ENCODE data around the gene METTL25B. TPM values are rescaled to one million over a fixed set of nuclear protein-coding genes. Genes with fewer than 3 reads are reported as not detected.
"Not testable (repeated sequence)": the region's sequence is repeated elsewhere in the genome, so short reads cannot be mapped to it uniquely, and the experiment has no call there.

The METTL25B gene
- polyA plus RNA-seq, 3 donors, result 27.4 to 31.1 (median 30.3) TPM

DNA sequence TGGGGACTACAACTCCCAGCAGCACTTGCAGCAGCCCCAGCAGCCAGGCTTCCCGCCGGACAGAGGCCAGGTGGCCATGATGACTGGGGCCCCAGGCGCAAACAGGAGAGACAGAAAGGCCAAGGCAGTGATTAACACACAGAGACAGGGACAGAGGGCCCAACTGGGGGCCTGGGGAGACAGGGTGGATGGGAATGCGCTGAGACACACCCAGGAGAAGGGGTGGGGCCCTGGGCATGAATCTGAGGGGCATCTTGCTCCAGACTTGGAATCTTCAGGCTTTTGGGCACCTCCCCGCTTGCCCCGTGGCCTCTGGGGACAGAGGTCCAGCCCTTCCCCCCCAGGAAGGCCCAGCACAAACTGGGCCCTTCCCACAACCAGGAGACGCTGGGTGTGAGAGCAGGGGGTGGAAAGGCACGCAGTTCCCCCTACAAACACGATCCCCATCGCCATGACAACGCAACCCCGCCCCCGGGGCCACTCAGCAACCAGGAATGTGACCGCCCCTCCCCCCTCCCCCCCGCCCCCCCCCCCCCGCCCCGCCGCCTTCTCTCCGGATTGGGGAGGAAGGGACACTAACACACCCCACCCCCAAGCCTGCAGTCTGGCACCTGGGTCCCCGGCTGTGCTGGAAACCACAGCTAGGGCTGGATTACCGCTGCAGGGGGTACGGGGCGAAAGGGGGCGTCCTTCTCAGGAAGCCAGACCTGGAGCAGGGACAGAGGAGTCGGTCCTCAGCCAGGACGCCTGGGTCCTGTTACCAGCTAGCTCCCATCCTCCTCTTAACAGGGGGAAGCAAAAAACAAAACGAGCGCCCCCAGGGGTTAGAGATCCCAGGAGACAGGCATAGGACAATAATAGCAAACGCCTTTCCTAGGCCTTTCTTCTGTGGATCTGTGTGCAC, 18.7 kb downstream of the METTL25B start:
- no peak for DNase-seq (ENCODE audit: low read depth in 3 of 3, low spot score in 2 of 3)

DNA sequence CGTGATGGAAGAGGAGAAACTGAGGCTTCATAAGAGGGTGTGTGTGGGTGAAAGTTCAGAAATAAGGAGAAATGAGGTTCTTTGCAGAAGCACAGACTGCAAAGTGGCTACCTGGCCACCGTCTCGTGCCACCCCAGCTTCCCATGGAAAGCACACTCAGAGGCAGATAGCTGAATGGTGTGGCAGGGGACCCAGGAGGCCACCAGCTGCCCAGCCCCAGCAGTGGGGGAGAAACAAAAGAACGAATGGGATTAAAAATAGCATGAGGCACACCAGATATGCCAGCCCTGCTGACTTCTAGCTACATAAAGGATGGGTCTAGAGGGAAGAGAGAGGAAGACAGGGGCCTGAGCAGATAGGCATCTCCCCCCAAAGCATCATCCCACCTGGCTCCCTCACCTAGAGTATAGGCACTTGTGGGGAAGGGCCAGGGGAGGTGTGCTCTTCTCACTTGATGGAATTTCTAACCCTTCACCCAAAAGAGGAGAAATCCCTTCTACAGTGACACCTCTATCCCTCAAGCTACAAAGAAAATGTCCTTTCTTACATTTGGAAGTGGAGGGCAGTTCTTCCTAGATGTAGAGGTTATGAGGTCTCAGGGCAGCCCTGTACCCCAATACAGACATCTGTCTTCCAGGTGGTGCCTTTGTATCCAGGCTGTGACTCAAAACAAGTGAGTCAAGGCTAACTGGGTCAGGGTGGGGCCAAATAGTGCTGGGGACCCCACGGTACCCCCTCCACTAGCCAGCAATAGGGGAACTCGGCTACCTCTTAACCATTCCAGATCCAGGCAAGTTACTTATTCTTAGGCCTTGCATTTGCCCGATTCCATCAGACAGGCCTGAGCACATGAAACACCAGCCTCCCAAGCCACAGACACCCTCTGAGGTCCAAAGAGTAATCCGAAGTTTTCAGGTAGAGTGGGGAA, 19.7 kb downstream of the METTL25B start:
- DNase-seq (ENCODE audit: low read depth in 3 of 3, low spot score in 2 of 3), result no peak

DNA sequence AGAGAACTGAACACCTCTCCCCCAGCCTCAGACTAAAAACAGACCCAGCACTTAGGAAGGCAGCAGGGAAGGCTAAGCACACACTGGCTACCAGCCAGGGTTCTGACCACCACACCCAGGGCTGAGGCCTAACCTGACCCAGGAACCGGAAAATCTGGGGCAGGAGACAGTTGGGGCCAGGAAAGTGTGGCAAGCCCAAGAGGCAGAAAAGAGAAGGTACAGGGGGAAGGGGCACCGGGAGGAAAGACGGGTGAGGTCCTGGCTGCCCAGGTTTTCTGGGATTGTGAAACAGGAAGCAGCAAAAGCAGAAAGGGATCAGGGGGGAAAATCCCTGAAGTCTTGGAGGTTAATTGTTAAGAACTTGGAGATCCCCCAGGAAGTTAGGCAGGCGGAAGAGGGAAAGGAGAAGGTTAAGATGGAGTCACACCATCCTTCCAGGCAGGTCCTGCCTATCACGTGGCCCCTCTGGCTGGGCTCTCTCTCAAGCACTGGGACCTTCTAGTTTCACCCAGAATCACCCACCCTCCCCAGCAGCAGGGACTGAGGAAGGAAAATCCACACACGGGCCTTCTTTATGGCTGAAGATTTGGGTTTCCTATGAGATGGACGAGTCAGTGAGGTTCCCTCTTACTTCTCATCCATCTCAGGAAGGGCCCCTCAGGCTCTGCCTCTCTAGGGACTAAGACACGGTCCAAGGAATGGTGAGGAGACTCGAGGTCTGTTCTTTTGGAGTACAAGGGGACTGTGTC, 20.6 kb downstream of the METTL25B start:
- no peak for DNase-seq (ENCODE audit: low read depth in 3 of 3, low spot score in 2 of 3)

DNA sequence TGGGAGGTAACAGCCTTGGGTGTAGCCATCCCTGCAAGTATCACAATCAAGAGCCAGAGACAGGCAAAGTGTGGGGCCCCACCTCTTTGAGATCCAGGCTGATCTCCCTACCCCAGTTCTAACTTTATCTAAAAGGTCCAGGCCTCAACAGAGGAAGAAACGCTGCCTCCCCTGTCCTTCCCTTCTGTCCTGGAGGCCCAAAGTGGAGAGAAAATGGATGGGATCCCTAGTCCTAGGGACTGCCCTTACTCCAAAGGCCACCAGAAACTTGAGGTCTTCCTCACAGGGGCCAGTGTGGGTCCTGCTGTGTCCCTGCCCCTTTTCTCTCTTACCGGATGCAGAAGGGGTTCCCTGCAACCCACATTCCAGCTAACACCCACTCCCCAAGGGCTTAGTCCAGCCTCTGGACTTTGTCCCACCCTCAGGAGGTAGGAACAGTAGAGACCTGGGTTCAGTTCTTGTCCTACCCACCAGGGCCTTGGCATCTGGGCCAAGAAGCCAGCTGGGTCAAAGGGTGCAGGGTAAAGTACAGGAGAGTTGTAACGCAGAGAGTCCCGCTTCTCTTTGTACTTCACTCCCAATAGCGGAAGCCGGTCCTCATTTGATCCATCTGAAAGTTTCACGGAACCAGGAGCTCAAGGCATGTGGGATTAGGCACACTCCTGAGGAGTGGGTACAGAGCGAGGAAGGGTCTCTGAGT, 21.3 kb downstream of the METTL25B start:
- DNase-seq (ENCODE audit: low read depth in 3 of 3, low spot score in 2 of 3), result no peak

DNA sequence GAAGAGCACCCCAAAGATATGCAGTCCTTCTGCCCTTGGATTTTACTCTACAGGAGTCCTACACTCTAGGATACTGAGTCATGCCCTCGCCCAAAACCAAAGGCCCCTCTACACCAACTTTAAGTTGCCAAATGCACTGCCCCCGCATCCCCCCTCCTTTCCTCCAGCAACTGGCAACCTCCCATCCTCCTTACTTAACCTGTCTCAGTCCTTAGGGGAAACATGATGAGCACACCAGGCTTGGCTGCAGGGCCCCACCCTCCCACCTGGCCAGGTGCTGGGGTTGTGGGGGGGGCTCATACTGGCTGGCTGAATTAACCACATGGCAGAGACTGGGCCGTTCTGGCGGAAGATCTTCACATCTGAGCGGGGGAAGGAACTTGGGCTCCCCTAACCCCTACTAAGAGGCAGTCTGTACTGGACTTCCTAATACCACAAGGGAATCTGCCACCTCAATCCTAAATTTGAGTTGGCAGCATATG, 22.0 kb downstream of the METTL25B start:
- DNase-seq (ENCODE audit: low read depth in 3 of 3, low spot score in 2 of 3), result no peak

DNA sequence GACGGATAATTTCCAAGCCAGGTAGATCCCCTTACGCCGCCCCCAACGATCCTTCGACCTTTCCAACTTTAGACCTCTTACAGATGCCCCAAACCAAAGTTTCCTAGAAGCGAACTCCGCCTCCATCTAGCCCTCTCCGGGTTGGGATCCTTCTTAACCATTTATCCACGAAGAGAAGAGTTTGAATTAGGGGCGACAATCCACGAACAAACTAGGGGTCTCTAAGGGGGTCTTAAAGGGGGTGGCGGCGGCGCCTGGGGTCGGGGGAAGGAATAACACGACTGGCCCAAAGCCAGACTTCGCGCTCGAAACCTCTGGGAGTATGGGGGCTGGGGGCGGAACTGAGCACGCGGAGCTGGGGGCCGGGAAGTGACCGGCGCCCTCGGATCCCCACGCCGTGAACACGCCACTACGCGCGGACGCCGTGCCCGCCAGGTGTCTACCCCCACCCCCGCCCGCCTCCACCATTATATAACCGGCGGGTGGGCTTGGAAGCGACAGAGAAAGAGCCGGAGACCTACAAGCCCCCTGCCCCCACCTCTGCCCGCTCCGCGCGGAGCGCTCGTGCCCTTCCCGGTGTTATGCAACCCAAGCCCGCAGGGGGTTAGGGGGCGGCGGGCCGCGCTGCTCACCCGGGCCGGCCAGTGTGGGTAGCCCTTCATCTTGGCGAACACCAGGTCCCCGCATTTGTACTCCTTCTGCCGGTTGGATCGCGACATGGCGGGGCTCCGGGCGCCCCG, 22.6 kb downstream of the METTL25B start:
- DNase-seq (ENCODE audit: low read depth in 3 of 3, low spot score in 2 of 3), result no peak

DNA sequence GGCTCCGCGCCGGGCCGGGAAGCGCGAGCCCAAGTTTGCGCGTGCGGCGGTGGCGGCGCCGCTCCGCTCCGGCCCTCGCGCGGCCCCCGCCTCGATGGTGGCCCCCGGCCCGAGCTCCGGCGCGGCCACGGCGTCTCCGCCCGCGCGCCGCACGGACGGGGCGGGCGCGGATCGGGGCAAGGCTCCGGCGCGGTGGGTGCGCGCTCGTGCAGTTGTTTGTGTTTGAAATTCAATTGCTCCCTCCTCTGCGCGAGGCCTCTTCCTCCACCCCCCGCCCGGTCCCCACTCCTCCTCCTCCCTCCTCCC, 23.1 kb downstream of the METTL25B start, which contains the start of gene HDGF:
TSS of gene HDGF (minus strand) at position 225 of the 306 bp plus-strand sequence. CDS start 246 bp downstream, outside the sequence.
- DNase-seq (ENCODE audit: low read depth in 3 of 3, low spot score in 2 of 3), result no peak

DNA sequence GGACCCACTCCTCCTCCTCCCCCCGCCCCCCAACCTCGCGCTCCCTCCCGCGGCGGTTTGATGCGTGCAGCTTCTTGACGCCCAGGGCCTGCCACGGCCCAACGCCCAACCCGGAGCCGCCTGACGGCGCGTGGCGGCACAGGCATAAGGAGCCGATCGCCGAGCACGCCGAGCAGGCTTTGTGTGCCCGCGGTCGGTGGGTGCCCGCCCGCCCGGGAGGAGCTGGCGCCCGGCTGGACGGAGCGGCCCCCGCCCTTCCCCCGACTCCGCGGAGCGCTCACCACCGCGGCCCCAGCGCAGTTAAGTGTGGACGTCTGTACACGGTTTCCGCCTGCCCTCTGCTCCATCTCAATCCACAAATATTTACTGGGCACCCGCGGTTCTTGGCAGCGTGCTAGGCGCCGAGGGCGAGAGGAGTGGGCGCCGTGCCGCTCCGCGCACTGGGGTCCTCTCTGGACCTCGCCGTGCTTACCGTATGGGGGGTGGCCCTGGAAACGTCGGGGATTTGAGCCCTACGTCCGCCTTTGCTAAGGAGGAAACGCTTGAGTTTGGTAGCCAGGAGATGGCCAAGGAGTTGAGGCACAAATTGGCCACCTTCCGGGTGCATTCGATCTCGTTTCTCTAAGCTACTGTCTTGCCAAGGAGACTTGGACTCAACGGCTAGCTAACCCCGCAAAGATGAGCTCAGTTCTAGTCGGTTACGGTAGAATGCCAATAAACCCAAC, 23.6 kb downstream of the METTL25B start:
- DNase-seq (ENCODE audit: low read depth in 3 of 3, low spot score in 2 of 3), result peak in 2 of 3 donors; percentile 86 to 93

DNA sequence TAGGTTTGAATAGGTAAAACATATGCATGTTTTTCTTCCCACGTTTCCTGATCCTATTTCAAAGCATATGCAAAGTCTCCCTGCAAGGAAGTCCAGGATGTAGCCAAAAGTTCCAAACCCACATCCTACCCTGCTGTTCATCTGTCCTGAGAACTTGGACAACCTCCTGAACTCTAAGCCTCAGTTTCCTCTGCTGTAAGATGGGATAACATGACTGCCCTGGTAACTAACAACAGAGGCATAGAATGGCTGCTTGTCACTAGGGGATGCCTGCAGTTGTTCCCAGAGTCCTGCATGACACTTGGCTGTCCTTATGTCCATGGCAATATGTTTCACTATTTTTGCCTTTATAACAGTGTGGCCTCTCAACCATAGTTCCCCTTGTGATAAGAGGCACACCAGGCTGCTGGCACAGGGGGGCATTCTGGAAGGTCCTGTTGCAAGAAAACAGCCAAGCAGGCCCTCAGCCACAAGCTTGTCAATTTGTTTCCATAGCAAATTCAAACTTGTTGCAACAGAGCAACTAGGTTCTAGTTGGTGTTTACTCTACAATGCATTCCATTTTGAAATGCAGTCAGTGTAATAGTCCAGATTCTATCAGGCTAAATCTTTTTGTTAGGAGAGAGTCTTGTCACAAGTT, 24.7 kb downstream of the METTL25B start:
- DNase-seq (ENCODE audit: low read depth in 3 of 3, low spot score in 2 of 3), result no peak

DNA sequence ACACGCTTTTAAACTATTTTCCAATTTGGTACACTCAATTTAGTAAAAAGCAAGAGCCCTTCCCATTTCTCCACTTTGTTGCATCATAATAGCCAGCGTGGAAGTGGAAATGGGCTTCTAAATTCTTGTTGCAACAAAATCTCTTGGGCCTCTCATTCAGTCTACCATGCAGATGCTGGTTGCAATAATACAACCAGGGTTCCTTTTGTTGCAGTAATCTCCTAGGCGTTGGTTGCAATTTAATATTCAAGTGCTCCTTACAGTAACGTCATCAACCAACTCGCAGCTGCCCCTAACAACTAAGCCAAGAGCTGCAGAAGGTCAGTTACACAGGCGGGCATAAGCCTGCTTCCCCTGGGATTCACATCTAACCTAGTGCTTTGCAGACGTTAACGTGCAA, 25.9 kb downstream of the METTL25B start:
- DNase-seq (ENCODE audit: low read depth in 3 of 3, low spot score in 2 of 3), result no peak

DNA sequence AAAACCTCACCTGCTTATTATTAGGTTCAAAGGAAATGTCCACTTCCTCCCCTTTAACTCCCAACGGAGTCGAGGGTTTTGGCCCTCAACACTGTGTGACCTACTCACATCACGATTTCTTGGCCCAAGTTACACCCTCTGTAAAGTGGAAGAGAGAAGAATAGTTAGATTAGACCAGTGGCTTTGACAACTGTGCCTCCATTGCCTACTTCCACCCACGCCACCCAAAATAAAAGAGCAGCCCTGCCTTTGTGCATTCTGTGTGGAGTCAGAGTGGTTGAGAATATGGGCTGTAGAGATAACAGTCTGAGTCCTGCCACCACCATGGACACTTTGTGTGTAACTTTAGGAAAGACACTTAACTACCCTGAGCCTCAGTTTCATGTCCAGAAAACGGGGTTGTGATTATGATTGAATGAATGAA, 27.3 kb downstream of the METTL25B start:
- DNase-seq (ENCODE audit: low read depth in 3 of 3, low spot score in 2 of 3), result no peak

DNA sequence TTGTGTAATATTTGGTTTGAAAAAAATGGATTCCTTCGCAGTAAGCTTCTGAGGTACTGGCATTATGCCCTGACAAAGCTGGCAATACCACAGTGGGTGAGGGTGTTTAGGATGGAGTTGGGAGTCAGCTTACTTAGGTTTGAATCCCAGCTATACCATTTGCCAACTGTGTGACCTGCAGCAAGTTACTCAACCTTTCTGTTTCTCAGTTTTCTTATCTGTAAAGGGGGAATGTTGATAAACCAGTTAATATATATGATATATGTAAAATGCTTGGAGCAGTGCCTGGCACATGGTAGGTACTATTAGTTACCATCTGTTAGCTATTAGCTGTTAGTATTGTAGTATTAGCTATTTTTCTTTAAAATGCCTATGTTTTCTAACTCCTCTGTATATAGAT, 28.1 kb downstream of the METTL25B start:
- no peak for DNase-seq (ENCODE audit: low read depth in 3 of 3, low spot score in 2 of 3)

DNA sequence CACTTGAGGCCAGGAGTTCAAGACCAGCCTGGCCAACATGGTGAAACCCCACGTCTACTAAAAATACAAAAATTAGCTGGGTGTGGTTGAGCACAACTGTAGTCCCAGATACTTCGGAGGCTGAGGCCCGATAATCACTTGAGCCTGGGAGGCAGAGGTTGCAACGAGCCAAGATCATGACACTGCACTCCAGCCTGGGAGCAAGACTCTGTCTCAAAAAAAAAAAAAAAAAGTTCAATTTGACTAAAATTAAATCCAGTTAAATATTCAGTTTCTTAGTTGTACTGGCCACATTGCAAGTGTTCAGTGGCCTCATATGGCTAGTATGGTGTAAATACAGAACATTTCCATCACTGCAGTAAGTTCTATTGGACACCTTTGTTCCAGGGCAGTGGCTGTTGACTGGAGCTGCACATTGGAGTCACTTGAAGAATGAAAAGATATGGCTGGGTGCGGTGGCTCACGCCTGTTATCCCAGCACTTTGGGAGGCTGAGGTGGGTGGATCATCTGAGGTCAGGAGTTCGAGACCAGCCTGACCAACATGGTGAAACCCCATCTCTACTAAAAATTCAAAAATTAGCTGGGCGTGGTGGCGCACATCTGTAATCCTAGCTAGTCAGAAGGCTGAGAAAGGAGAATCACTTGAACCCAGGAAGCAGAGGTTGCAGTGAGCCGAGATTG, 29.4 kb downstream of the METTL25B start:
- not testable (repeated sequence) for DNase-seq (ENCODE audit: low read depth in 3 of 3, low spot score in 2 of 3)

DNA sequence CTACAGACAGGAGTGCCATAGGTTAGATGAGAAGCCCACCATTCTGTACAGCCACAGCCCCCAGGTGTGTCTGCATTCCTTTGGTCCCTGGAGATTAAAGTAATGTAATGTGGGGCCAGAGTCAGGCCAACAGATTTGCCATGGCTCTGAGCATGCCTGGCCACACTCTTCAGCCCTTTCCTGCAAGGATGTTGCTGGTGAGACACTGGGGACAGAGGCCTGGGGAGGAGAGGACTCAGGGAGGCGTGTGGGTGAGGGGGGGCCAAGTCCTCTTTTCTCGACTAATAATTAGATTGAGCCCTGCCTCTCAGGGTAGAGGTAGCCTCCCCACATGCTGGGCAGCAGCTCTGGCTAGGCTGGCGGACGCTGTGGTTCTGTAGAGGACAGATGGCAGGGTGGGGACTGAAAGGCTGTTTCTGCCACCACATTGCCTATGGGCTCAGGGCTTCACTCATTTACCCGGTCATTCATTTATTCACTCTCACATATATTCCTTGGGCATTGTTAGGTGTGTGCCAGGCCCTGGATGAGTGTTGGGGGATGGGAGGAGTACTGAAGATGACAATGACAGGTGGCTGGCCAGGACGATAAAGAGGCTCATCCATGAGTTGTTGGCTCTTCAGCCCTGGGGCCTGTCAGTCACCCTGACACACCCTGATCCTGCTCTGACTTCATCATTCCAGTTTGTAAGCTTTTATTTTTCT, 32.0 kb downstream of the METTL25B start:
- DNase-seq (ENCODE audit: low read depth in 3 of 3, low spot score in 2 of 3), result no peak

DNA sequence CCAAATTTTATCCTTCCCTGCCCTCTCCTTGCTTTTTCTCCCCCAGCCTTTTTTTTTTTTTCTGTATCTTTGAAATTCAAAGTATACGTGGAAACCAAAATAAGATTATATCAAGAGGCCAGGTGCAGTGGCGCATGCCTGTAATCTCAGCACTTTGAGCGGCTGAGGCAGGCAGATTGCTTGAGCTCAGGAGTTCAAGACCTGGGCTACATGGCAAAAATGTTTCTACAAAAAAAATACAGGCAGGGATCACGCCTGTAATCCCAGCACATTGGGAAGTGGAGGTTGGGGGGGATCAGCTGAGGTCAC, 32.5 kb downstream of the METTL25B start:
- DNase-seq (ENCODE audit: low read depth in 3 of 3, low spot score in 2 of 3), result no peak

DNA sequence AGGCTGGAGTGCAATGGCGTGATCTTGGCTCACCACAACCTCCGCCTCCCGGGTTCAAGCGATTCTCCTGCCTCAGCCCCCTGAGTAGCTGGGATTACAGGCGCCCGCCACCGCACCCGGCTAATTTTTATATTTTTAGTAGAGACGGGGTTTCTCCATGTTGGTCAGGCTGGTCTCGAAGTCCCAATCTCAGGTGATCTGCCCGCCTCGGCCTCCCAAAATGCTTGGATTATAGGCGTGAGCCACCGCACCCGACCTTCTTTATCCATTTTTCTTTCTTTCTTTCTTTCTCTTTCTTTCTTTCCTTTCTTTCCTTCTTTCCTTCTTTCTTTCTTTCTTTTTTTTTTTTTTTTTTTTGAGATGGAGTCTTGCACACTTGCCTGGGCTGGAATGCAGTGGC, 36.9 kb downstream of the METTL25B start:
- not testable (repeated sequence) for DNase-seq (ENCODE audit: low read depth in 3 of 3, low spot score in 2 of 3)

DNA sequence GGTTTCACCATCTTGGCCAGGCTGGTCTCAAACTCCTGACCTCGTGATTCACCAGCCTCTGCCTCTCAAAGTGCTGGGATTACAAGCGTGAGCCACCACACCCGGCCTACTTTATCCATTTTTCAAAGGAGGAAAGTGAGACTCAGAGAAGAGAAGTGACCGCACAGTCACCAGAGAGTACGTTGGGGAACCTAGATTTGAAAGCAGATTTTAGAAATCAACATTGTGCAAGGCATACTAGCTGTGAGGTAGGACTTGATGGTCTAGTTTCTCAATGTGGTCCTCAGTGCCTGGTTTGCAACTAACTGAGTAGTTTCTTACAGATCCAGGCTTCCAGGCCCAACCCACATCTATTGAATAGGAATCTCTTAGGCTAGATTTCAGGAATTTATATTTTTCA, 37.4 kb downstream of the METTL25B start:
- no peak for DNase-seq (ENCODE audit: low read depth in 3 of 3, low spot score in 2 of 3)

Data from right renal cortex interstitium (tissue), 3 donors.